K562 (cell line): ENCODE results near the gene MGAT4D. TPM values are rescaled to one million over a fixed set of nuclear protein-coding genes. Genes with fewer than 3 reads are reported as not detected.

Source experiments
- BRD4 ChIP-seq: fragments of 200-600 bp; sonication (generic); IDR thresholded peaks from 2 replicates; pipeline ENCODE4 v1.6.1; 2017; ENCODE audit warnings: inconsistent platforms
- CBFA2T3 ChIP-seq: fragments of 450-650 bp; IDR thresholded peaks from 2 replicates; pipeline ENCODE4 v1.6.1; 2017
- polyA plus RNA-seq, 8 experiments: library from polyadenylated mRNA; depleted of rRNA in 4 of 8; stranded (reverse) in 5 of 8; unstranded in 3 of 8; fragments of >200 nt; fragmentation: Nextera tagmentation in 2 of 8; fragmentation: Illumina TruSeq in 1 of 8; extraction: Ambion mirVana in 2 of 8; extraction: Trizol in 1 of 8; gene quantifications; 2 replicates each; pipeline versions ENCODE4 v1.2.1 to v1.2.3, GENCODE V29; 2011 to 2014; ENCODE audit warnings: inconsistent platforms in 1 of 8, missing spikeins in 1 of 8
- total RNA-seq, 7 experiments: library from RNA; depleted of rRNA in 6 of 7; stranded (reverse); fragments of >200 nt in 6 of 7; fragmentation: Illumina TruSeq in 2 of 7; extraction: Trizol in 2 of 7; gene quantifications; 2 replicates each; pipeline versions ENCODE4 v1.2.1 to v1.2.3, GENCODE V29; 2011 to 2021; ENCODE audit warnings: low replicate concordance in 1 of 7
- TF ChIP-seq, protein P1 (sequence below): fragments of 450-650 bp; IDR thresholded peaks from 2 replicates; pipeline ENCODE4 v1.6.1; 2018; ENCODE audit not compliant: partially characterized antibody
- TF ChIP-seq, protein P2 (sequence below): sonication (generic); formaldehyde crosslinking; IDR thresholded peaks from 2 replicates; pipeline ENCODE4 v1.8.0; 2022; ENCODE audit warnings: mild to moderate bottlenecking, low read depth, missing genetic modification reagents

Gene MGAT4D
- total and polyA plus RNA-seq, 9 of the 15 experiments (the other 6 are each of a cell fraction or from before 2014, with no cell fraction given) = not detected

DNA sequence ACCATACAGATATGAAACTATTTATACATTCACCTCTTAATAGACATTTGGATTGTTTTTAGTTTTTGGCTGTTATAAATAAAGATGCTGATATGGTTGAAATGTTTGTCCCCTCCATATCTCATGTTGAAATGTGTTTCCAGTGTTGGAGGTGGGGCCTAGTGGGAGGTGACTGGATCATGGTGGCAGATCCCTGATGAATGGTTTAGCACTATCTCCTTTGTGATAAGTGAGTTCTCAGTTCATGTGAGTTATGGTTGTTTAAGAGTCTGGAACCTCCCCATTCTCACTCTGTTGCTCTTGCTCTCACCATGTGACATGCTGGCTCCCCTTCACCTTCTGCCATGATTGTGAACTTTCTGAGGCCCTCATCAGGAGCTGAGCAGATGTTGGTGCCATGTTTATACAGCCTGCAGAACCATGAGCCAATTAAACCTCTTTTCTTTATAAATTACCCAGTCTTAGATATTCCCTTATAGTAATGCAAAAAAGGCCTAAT, 58.4 kb downstream of the MGAT4D start (continued):
- no peak for TF ChIP-seq CBFA2T3
- no peak for TF ChIP-seq BRD4
- TF ChIP-seq, protein P1, sequence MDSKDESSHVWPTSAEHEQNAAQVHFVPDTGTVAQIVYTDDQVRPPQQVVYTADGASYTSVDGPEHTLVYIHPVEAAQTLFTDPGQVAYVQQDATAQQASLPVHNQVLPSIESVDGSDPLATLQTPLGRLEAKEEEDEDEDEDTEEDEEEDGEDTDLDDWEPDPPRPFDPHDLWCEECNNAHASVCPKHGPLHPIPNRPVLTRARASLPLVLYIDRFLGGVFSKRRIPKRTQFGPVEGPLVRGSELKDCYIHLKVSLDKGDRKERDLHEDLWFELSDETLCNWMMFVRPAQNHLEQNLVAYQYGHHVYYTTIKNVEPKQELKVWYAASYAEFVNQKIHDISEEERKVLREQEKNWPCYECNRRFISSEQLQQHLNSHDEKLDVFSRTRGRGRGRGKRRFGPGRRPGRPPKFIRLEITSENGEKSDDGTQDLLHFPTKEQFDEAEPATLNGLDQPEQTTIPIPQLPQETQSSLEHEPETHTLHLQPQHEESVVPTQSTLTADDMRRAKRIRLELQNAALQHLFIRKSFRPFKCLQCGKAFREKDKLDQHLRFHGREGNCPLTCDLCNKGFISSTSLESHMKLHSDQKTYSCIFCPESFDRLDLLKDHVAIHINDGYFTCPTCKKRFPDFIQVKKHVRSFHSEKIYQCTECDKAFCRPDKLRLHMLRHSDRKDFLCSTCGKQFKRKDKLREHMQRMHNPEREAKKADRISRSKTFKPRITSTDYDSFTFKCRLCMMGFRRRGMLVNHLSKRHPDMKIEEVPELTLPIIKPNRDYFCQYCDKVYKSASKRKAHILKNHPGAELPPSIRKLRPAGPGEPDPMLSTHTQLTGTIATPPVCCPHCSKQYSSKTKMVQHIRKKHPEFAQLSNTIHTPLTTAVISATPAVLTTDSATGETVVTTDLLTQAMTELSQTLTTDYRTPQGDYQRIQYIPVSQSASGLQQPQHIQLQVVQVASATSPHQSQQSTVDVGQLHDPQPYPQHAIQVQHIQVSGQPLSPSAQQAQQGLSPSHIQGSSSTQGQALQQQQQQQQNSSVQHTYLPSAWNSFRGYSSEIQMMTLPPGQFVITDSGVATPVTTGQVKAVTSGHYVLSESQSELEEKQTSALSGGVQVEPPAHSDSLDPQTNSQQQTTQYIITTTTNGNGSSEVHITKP = no peak
- TF ChIP-seq, protein P2, sequence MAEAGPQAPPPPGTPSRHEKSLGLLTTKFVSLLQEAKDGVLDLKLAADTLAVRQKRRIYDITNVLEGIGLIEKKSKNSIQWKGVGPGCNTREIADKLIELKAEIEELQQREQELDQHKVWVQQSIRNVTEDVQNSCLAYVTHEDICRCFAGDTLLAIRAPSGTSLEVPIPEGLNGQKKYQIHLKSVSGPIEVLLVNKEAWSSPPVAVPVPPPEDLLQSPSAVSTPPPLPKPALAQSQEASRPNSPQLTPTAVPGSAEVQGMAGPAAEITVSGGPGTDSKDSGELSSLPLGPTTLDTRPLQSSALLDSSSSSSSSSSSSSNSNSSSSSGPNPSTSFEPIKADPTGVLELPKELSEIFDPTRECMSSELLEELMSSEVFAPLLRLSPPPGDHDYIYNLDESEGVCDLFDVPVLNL (CRISPR knock-in tag) = no peak
- TF ChIP-seq, all 486 proteins: peak for 3
